Lower leg skin (tissue), 3 donors: Measurements from ENCODE around the gene PICALM.

Source experiments
- CTCF ChIP-seq, 3 donors: fragments of 450-650 bp; IDR thresholded peaks; one replicate each; pipeline ENCODE4 v1.5.1; 2016; ENCODE audit warnings: antibody characterized with exemption in 3 of 3, mild to moderate bottlenecking in 3 of 3, moderate library complexity in 2 of 3
- POLR2A ChIP-seq, 2 donors: fragments of 450-650 bp; IDR thresholded peaks; one replicate each; pipeline ENCODE4 v1.6.1; 2016 to 2017; ENCODE audit warnings: antibody characterized with exemption in 2 of 2, mild to moderate bottlenecking in 1 of 2, moderate library complexity in 1 of 2

GRCh38 chr11:86106916-86107315, 38.0 kb upstream of the PICALM start:
- TF ChIP-seq CTCF (IDR thresholded peaks at IDR 0.05) (no peak), POLR2A (IDR thresholded peaks at IDR 0.05) (no peak)
